Activated CD4-positive, alpha-beta T cell treated with anti-CD3 and anti-CD28 coated beads, Interleukin-2, amount 50 U/mL, for 4 hours (primary cell): Measurements from ENCODE around the gene RELCH.
"Not testable (repeated sequence)": the region's sequence is repeated elsewhere in the genome, so short reads cannot be mapped to it uniquely, and the experiment has no call there.

Experiments
- DNase-seq, 2 experiments: peaks; one replicate each; pipeline ENCODE4 v3.0.0-alpha.2; 2020

The RELCH gene

GRCh38 chr18:62186774-62187542 lies at the start of gene RELCH, which contains the start of gene PIGN:
Gene RELCH, plus strand, starts transcription at chr18:62187255. Its CDS starts 251 bp downstream, at chr18:62187506.
Gene PIGN, minus strand, starts transcription at chr18:62187056. Its CDS starts 25,703 bp downstream, at chr18:62161353.
- DNase-seq, result peak; percentile 92 to 93

- no peak for DNase-seq
Measured at GRCh38 chr18:62138461-62139235, 48.4 kb upstream of the RELCH start.

GRCh38 chr18:62140259-62140658 lies 46.8 kb upstream of the RELCH start:
- no peak for DNase-seq

- no peak for DNase-seq
Measured at GRCh38 chr18:62144338-62144737, 42.7 kb upstream of the RELCH start.

- no peak for DNase-seq
Measured at GRCh38 chr18:62151068-62151771, 35.8 kb upstream of the RELCH start.

GRCh38 chr18:62152844-62153243 lies 34.2 kb upstream of the RELCH start:
- no peak for DNase-seq

- no peak for DNase-seq
Measured at GRCh38 chr18:62157843-62158242, 29.2 kb upstream of the RELCH start.

- DNase-seq, result no peak
Measured at GRCh38 chr18:62164310-62164709, 22.7 kb upstream of the RELCH start.

GRCh38 chr18:62164855-62165487 lies 22.1 kb upstream of the RELCH start:
- no peak for DNase-seq

GRCh38 chr18:62165583-62165982 lies 21.5 kb upstream of the RELCH start:
- DNase-seq, result no peak

GRCh38 chr18:62166524-62166923 lies 20.5 kb upstream of the RELCH start:
- DNase-seq, result not testable (repeated sequence)

GRCh38 chr18:62170857-62171256 lies 16.2 kb upstream of the RELCH start:
- no peak for DNase-seq

- DNase-seq, result no peak
Measured at GRCh38 chr18:62172298-62172697, 14.8 kb upstream of the RELCH start.

GRCh38 chr18:62175521-62175920 lies 11.5 kb upstream of the RELCH start:
- DNase-seq, result no peak

- no peak for DNase-seq
Measured at GRCh38 chr18:62177271-62177670, 9.8 kb upstream of the RELCH start.

- DNase-seq, result no peak
Measured at GRCh38 chr18:62179213-62179612, 7.8 kb upstream of the RELCH start.

GRCh38 chr18:62182220-62182619 lies 4.8 kb upstream of the RELCH start:
- no peak for DNase-seq

GRCh38 chr18:62183578-62184195 lies 3.4 kb upstream of the RELCH start:
- DNase-seq, result peak; percentile 26

GRCh38 chr18:62186499-62186773 lies 619 bp upstream of the RELCH start:
- DNase-seq, result no peak

GRCh38 chr18:62187543-62188510 lies 772 bp downstream of the RELCH start:
- DNase-seq, result peak in 1 of 2 experiments; percentile 11

- DNase-seq, result no peak
Measured at GRCh38 chr18:62189208-62189607, 2.2 kb downstream of the RELCH start.
